SK-N-SH treated with all-trans-retinoic acid at 6 μM for 48 hours (cell line): ENCODE measurements around the gene NBEA.

Experiments used
- ARNTL ChIP-seq: fragments of 450-650 bp; formaldehyde crosslinking; IDR thresholded peaks from 2 replicates; pipeline ENCODE4 v1.5.0; 2020; ENCODE audit warnings: low read depth, mild to moderate bottlenecking, moderate library complexity, borderline replicate concordance
- CREB5 ChIP-seq: fragments of 250-450 bp; sonication (Bioruptor Pico); IDR thresholded peaks from 2 replicates; pipeline ENCODE4 v1.5.1; 2020; ENCODE audit warnings: low read depth, mild to moderate bottlenecking, moderate library complexity
- CSDC2 ChIP-seq: fragments of 250-450 bp; sonication (Bioruptor Pico); IDR thresholded peaks from 2 replicates; pipeline ENCODE4 v1.5.0; 2020; ENCODE audit warnings: mild to moderate bottlenecking, moderate library complexity
- ISL1 ChIP-seq: fragments of 250-450 bp; sonication (Bioruptor Pico); IDR thresholded peaks from 2 replicates; pipeline ENCODE4 v2.1.2; 2022; ENCODE audit warnings: mild to moderate bottlenecking, moderate library complexity
- PATZ1 ChIP-seq: fragments of 250-450 bp; sonication (Bioruptor Pico); IDR thresholded peaks from 2 replicates; pipeline ENCODE4 v1.8.0; 2020; ENCODE audit warnings: mild to moderate bottlenecking, moderate library complexity, borderline replicate concordance
- ZFP30 ChIP-seq: fragments of 450-650 bp; formaldehyde crosslinking; IDR thresholded peaks from 2 replicates; pipeline ENCODE4 v1.5.0; 2022; ENCODE audit warnings: mild to moderate bottlenecking, moderate library complexity
- ZNF70 ChIP-seq: fragments of 450-650 bp; formaldehyde crosslinking; IDR thresholded peaks from 2 replicates; pipeline ENCODE4 v1.5.0; 2020; ENCODE audit warnings: mild to moderate bottlenecking, moderate library complexity
- ZNF8 ChIP-seq: fragments of 450-650 bp; formaldehyde crosslinking; IDR thresholded peaks from 2 replicates; pipeline ENCODE4 v1.5.0; 2020; ENCODE audit warnings: mild to moderate bottlenecking, moderate library complexity

- TF ChIP-seq ZNF8 (CRISPR knock-in tag) (no peak), CREB5 (CRISPR knock-in tag) (no peak), ISL1 (CRISPR knock-in tag) (peak; percentile 42), CSDC2 (CRISPR knock-in tag) (no peak), PATZ1 (CRISPR knock-in tag) (no peak), ZNF70 (CRISPR knock-in tag) (no peak), ZFP30 (no peak), ARNTL (CRISPR knock-in tag) (no peak)
Measured at GRCh38 chr13:35293579-35294226, 351.6 kb downstream of the NBEA start.
